Gastrocnemius medialis (tissue), 4 donors: ENCODE data around the gene TMEM121.

Experiments used
- CTCF ChIP-seq, 5 experiments: fragments of 450-650 bp in 3 of 5; fragments of 200-600 bp in 2 of 5; sonication (generic) in 2 of 5; IDR thresholded peaks in 4 of 5; conservative IDR thresholded peaks in 1 of 5; 1 replicate in 4 of 5; 2 replicates in 1 of 5; pipeline ENCODE4 v1.5.1; 2016 to 2019; ENCODE audit warnings: antibody characterized with exemption in 5 of 5, mild to moderate bottlenecking in 3 of 5, moderate library complexity in 3 of 5
- POLR2A ChIP-seq, 2 donors: fragments of 450-650 bp; IDR thresholded peaks; one replicate each; pipeline ENCODE4 v1.6.1; 2017; ENCODE audit warnings: antibody characterized with exemption in 2 of 2, mild to moderate bottlenecking in 2 of 2, moderate library complexity in 2 of 2

GRCh38 chr14:105525861-105526775 is at the start of gene TMEM121:
- TF ChIP-seq CTCF (IDR thresholded peaks at IDR 0.05 in 4 of 5, conservative IDR thresholded peaks at IDR 0.05 in 1 of 5) (no peak), POLR2A (IDR thresholded peaks at IDR 0.05) (no peak)
